ENCODE data around the gene EPHB2. TPM values are rescaled to one million over a fixed set of nuclear protein-coding genes. Genes with fewer than 3 reads are reported as not detected.

EPHB2 gene
- total RNA-seq, 2 experiments from 2014 or later: 0.13 TPM; not detected in 1

- no peak overlapping the region for H3K27ac Mint-ChIP-seq
- CTCF ChIA-PET: no interaction called here
- peaks cover under 1% of the 10 kb centered on the region for H3K4me1 Mint-ChIP-seq (ENCODE audit: low read depth)
- ATAC-seq (no peak), DNase-seq (no peak)
- no peak for TF ChIP-seq CTCF (IDR thresholded peaks at IDR 0.05)
- peaks cover 6% of the 10 kb centered on the region for H3K27me3 Mint-ChIP-seq
- H3K36me3 Mint-ChIP-seq (ENCODE audit: low read depth): no peaks in the 10 kb centered on the region
- H3K9me3 Mint-ChIP-seq: no peaks in the 10 kb centered on the region
- POLR2A ChIA-PET: no interaction called here
- intact Hi-C loops (cut with micrococcal nuclease): no loop called here
- H3K4me3 Mint-ChIP-seq: no peak overlapping the region
Measured at GRCh38 chr1:22755641-22756040, 45.0 kb downstream of the EPHB2 start.

- no peaks in the 10 kb centered on the region for H3K36me3 Mint-ChIP-seq (ENCODE audit: low read depth)
- ATAC-seq: no peak
- intact Hi-C loops (cut with micrococcal nuclease): no loop called here
- no peak overlapping the region for H3K27ac Mint-ChIP-seq
- no peaks in the 10 kb centered on the region for H3K9me3 Mint-ChIP-seq
- no peak overlapping the region for H3K4me3 Mint-ChIP-seq
- no peak for TF ChIP-seq CTCF (IDR thresholded peaks at IDR 0.05)
- H3K27me3 Mint-ChIP-seq: peaks cover 6% of the 10 kb centered on the region
- CTCF ChIA-PET: no interaction called here
- POLR2A ChIA-PET: no interaction called here
- no peak for DNase-seq
- no peaks in the 10 kb centered on the region for H3K4me1 Mint-ChIP-seq (ENCODE audit: low read depth)
Measured at GRCh38 chr1:22756125-22756735, 45.6 kb downstream of the EPHB2 start.

- TF ChIP-seq CTCF (IDR thresholded peaks at IDR 0.05): no peak
- peaks cover 1% of the 10 kb centered on the region for H3K27me3 Mint-ChIP-seq
- H3K9me3 Mint-ChIP-seq: no peaks in the 10 kb centered on the region
- no peak for DNase-seq
- no peak overlapping the region for H3K27ac Mint-ChIP-seq
- intact Hi-C loops (cut with micrococcal nuclease): no loop called here
- ATAC-seq: no peak
- CTCF ChIA-PET: no interaction called here
- no peaks in the 10 kb centered on the region for H3K4me1 Mint-ChIP-seq (ENCODE audit: low read depth)
- H3K4me3 Mint-ChIP-seq: no peak overlapping the region
- POLR2A ChIA-PET: no interaction called here
- no peaks in the 10 kb centered on the region for H3K36me3 Mint-ChIP-seq (ENCODE audit: low read depth)
Measured at GRCh38 chr1:22760455-22760854, 49.8 kb downstream of the EPHB2 start.

DNA sequence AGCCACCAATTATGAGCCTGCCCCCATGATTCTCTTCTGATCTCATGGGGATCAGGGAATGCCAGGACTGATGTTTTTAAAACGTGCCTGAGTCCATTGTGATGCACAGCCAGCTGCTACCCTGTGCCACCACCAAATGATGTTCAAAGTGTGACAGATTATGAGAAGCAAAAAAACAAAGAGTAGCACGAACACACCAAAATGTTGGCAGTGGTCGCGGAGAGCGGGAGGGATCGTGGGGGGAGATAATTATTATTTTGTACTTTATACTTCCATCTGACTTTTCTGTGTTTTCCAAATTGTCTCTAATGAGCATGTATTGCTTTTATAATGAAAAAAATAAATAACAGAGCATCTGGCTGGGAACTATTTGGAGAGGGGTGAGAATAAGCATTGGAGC lies 50.5 kb downstream of the EPHB2 start:
- Mint-ChIP-seq H3K27ac (no peak overlapping the region), H3K4me3 (no peak overlapping the region), H3K36me3 (ENCODE audit: low read depth) (no peaks in the 10 kb centered on the region), H3K9me3 (no peaks in the 10 kb centered on the region), H3K4me1 (ENCODE audit: low read depth) (no peaks in the 10 kb centered on the region), H3K27me3 (peaks cover 1% of the 10 kb centered on the region)
- no peak for TF ChIP-seq CTCF (IDR thresholded peaks at IDR 0.05)
- no peak for ATAC-seq
- no peak for DNase-seq
- CTCF ChIA-PET: no interaction called here
- POLR2A ChIA-PET: no interaction called here
- intact Hi-C loops (cut with micrococcal nuclease): no loop called here

GRCh38 chr1:22761821-22762220 lies 51.2 kb downstream of the EPHB2 start:
- Mint-ChIP-seq H3K4me3 (no peak overlapping the region), H3K36me3 (ENCODE audit: low read depth) (no peaks in the 10 kb centered on the region), H3K27me3 (peaks cover 1% of the 10 kb centered on the region), H3K9me3 (no peaks in the 10 kb centered on the region), H3K4me1 (ENCODE audit: low read depth) (no peaks in the 10 kb centered on the region), H3K27ac (no peak overlapping the region)
- DNase-seq: no peak
- no peak for TF ChIP-seq CTCF (IDR thresholded peaks at IDR 0.05)
- intact Hi-C loops (cut with micrococcal nuclease): no loop called here
- ChIA-PET CTCF (no interaction called here), POLR2A (no interaction called here)
- no peak for ATAC-seq

All from activated CD8-positive, alpha-beta T cell treated with anti-CD3 and anti-CD28 coated beads for 36 hours (primary cell).